HepG2 (cell line): ENCODE measurements around the gene RBMS2.

ENCODE experiments used
- CBX2 ChIP-seq, 2 experiments: fragments of 200-600 bp in 1 of 2; sonication (generic); formaldehyde crosslinking in 1 of 2; IDR thresholded peaks; 2 replicates each; pipeline versions ENCODE4 v1.7.0 to v1.8.1; 2018 to 2022; ENCODE audit warnings: low read depth in 2 of 2, low read length in 1 of 2, mild to moderate bottlenecking in 1 of 2, missing genetic modification reagents in 1 of 2
- CTCF ChIP-seq: sonication (generic); formaldehyde crosslinking; IDR thresholded peaks from 2 replicates; pipeline ENCODE4 v1.5.0; 2020; ENCODE audit warnings: mild to moderate bottlenecking, missing genetic modification reagents, moderate library complexity
- E2F5 ChIP-seq: sonication (generic); formaldehyde crosslinking; conservative IDR thresholded peaks from 2 replicates; pipeline ENCODE4 v1.4.0; 2020; ENCODE audit warnings: missing genetic modification reagents
- GTF2F1 ChIP-seq: fragments of 150-350 bp; IDR thresholded peaks from 2 replicates; pipeline ENCODE4 v1.6.1; 2014; ENCODE audit warnings: low read length
- PBX3 ChIP-seq: sonication (generic); formaldehyde crosslinking; IDR thresholded peaks from 2 replicates; pipeline ENCODE4 v1.8.1; 2023; ENCODE audit warnings: missing genetic modification reagents, inconsistent platforms, borderline replicate concordance
- RFX5 ChIP-seq: IDR thresholded peaks from 2 replicates; pipeline ENCODE4 v1.6.1; 2011; ENCODE audit warnings: low read depth, low read length, improper control_type of control experiment
- SCMH1 ChIP-seq: sonication (generic); formaldehyde crosslinking; IDR thresholded peaks from 2 replicates; pipeline ENCODE4 v1.9.0; 2021; ENCODE audit warnings: missing genetic modification reagents, mild to moderate bottlenecking, borderline replicate concordance
- SMYD3 ChIP-seq: sonication (generic); formaldehyde crosslinking; IDR thresholded peaks from 2 replicates; pipeline ENCODE4 v1.8.1; 2023; ENCODE audit warnings: mild to moderate bottlenecking, missing genetic modification reagents
- THAP9 ChIP-seq: sonication (generic); formaldehyde crosslinking; IDR thresholded peaks from 2 replicates; pipeline ENCODE4; 2020; ENCODE audit warnings: missing genetic modification reagents, mild to moderate bottlenecking, borderline replicate concordance

GRCh38 chr12:56484566-56484965 is 37.1 kb upstream of the RBMS2 start:
- TF ChIP-seq RFX5 (no peak), SMYD3 (CRISPR knock-in tag) (no peak), SCMH1 (CRISPR knock-in tag) (no peak), GTF2F1 (no peak), PBX3 (CRISPR knock-in tag) (no peak), E2F5 (CRISPR knock-in tag) (no peak), CBX2 (IDR thresholded peaks at IDR 0.05; ENCODE audit: low read depth, low read length) (no peak), CBX2 (CRISPR knock-in tag; IDR thresholded peaks at IDR 0.05; ENCODE audit: low read depth) (no peak), CTCF (CRISPR knock-in tag) (no peak), THAP9 (CRISPR knock-in tag) (no peak)
